GM21423 (cell line): Measurements from ENCODE around the gene MFAP3.

Experiments used
- ATAC-seq: cut with Tn5 transposase; IDR thresholded peaks from one replicate; pipeline ENCODE4 v1.9.1; 2021; ENCODE audit warnings: mild to moderate bottlenecking, moderate library complexity; ENCODE audit not compliant: unreplicated experiment

The MFAP3 gene

DNA sequence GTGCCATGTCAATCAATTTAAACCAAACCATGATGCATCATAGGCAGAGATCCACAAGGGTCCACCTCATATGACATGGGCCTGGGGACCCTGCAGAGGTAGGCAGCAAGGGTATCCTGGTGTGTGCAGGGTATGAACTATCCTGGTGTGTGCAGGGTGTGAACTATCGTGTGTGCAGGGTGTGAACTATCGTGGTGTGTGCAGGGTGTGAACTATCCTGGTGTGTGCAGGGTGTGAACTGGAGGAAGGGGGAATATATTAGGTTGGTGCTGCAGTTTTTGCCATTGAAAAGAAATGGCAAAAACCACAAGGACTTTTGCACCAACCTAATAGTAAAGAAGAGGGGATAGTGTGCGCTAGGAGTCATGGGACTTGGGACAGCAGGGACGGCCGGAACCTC is 50.0 kb downstream of the MFAP3 start:
- ATAC-seq, result no peak

DNA sequence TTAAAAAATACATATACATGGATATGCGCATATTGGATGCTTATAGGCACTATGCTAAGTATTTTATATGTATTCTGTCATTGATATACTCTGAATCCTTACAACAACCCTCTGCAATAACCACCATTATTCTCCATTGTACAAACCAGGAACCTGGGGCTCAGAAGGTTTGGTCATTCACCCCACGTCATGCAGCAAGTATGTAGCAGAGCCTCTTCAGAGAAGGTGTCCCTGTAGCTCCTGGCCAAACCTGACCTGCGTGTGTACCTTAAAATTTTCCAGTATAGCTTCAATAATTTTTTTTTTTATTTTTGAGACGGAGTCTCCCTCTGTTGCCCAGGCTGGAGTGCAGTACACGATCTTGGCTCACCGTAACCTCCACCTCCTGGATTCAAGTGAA is 51.9 kb downstream of the MFAP3 start:
- no peak for ATAC-seq

DNA sequence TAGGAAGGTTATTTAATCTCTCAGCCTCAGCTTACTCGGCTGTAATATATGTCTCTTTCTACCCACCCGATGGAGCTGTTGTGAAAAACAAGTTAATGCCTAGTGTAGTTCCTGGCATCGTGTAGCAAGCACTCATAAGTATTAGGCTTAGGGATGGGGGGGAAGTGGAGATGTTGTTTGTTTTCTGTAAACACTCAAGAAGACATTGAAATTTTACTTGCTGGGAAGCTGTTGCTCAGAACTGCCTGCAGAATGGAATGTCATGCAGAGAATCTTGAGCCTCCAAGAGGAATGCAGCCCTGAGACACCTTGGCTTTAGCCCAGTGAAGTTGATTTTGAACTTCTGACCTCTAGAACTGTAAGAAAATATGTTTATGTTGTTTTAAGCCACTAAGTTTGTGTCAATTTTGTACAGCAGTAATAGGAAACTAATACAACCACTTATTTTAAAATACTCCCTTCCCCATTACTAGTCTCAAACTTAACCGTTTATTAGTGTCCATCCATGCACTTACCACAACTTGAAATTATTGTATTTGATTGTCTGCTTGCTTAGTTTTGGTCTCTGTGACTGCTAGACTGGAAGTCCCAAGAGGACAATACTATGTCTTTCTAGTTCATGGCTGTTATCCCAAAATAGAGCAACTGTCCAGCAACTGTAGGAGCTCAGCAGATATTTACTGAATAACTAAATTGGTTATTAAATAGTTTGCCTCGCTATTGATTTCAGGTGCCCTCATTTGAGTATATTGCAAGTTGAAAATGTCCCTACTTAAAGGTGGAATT is 53.8 kb downstream of the MFAP3 start:
- no peak for ATAC-seq

DNA sequence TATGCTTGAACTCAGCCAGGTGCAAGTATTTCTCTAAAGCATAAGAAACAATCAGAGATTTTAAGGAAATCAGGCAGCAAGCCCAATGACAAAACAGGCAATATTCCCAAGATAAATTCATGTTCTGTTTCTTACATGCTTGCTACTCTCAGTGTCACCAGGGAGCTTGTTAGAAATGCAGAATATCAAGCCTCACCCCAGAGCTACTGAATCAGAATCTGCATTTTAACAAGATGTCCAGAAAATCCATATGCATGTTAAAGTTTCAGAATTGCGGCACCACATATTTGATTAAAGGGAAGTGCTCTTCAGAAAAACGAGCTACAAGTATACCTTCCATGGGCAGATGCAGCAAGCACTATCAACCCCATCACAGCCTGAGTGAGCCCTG is 54.4 kb downstream of the MFAP3 start:
- no peak for ATAC-seq

GRCh38 chr5:154095904-154096303 is 57.1 kb downstream of the MFAP3 start:
- no peak for ATAC-seq

GRCh38 chr5:154097031-154097430 is 58.3 kb downstream of the MFAP3 start:
- no peak for ATAC-seq

DNA sequence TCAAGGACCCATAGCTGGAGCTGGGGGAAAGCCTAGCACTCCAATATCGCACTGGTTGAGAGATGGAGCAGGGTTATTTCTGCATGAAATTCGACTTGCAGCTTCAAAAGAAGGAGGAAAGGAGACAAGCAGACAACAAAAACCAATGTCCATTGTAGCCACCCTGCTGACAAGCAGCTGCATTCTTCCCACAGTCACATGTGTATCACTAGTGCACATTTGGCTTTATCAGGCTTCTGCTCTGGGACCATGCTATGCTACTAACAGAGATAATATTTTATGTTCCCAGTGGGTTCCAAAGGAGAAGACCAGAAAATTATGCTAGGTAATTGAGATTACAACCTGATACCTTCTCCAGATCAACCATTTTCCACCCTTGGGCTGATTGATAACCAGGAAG is 59.7 kb downstream of the MFAP3 start:
- ATAC-seq, result no peak

GRCh38 chr5:154101184-154101583 is 62.4 kb downstream of the MFAP3 start:
- ATAC-seq, result no peak

GRCh38 chr5:154103233-154103632 is 64.5 kb downstream of the MFAP3 start:
- ATAC-seq, result no peak
